GM19099 (cell line): Measurements from ENCODE around the gene GABRA5.

Experiments used
- POLR2A ChIP-seq: IDR thresholded peaks from 3 replicates; pipeline ENCODE4 v1.6.1; 2011; ENCODE audit warnings: low read depth; ENCODE audit not compliant: insufficient read length; ENCODE audit errors: extremely low read depth

GABRA5 gene

GRCh38 chr15:26890451-26890850, 23.6 kb downstream of the GABRA5 start:
- TF ChIP-seq POLR2A, result no peak

GRCh38 chr15:26890988-26891387, 24.1 kb downstream of the GABRA5 start:
- TF ChIP-seq POLR2A, result no peak

- no peak for TF ChIP-seq POLR2A
Measured at GRCh38 chr15:26891448-26892181, 24.8 kb downstream of the GABRA5 start.

DNA sequence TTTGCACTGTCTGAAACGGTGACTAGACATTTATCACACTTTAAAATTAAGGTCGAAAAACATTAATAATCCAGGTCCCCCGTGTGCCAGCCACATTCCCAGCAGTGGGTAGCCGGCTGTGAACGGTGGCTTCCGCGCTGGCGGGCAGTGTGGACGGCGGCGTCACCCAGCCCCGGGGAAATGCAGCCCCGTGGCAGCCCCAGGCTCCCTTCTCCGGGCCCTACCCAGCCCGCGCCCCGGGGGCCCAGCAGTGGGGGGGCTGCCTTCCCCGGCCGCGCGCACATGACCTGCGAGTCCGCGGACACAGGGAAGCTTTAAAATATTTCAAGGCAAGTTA, 25.3 kb downstream of the GABRA5 start:
- no peak for TF ChIP-seq POLR2A

- no peak for TF ChIP-seq POLR2A
Measured at GRCh38 chr15:26892678-26893077, 25.8 kb downstream of the GABRA5 start.

DNA sequence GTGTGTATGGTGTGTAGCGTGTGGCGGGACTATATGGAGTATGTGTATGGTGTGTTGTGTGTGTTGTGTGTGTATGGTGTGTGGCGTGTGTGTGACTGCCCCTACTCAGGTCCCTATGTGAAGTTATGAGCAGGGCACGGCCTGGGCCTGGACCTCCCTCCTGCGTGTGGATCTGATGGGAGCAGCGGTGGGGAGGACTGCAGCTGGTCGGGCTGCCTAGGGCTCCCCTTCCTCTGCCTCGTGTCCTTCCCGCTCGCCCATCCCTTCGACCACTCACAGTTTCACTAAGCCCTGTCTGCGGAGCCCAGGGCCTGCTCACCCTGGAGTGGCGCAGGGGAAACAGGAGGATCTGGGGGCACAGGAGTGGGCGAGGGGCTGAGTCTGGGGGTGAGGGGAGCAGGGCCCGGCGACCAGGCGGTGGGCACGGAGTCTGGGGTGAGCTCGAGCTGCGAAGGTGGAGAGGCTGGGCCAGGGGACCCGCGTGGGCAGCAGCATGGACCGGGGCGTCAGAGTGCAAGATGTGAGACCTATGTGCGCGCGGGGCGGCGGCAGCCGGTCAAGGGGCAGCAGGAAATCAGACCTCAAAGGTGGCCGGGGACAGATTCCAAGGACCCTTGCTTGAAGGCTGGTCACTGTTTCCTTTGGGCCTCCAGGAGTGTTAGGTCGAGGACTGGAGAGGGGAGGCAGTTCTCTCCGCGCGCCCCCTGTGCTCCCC, 26.6 kb downstream of the GABRA5 start:
- TF ChIP-seq POLR2A, result no peak

DNA sequence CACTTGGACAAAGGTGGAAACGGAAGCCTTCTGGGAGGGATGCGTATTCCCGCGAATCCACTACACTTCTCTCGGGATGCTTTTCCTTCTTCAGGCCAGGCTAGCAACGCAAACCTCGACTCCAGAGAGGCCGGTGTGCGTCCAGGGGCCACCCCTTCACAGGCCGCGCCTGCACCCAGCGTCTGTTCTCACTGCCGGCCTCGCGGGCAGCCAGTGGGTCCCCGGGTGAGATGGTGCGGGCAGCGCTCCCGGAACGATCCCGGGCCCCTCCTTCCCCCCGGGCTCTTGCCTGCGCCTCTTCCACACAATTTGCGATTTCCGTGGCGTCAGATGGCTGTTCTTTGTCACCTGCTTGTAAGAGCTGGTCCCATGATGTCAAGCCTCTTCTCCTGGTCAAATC, 27.3 kb downstream of the GABRA5 start:
- TF ChIP-seq POLR2A, result no peak

- TF ChIP-seq POLR2A, result no peak
Measured at GRCh38 chr15:26899658-26900057, 32.8 kb downstream of the GABRA5 start.

GRCh38 chr15:26901041-26901440, 34.2 kb downstream of the GABRA5 start:
- TF ChIP-seq POLR2A, result no peak

GRCh38 chr15:26910715-26911114, 43.9 kb downstream of the GABRA5 start:
- TF ChIP-seq POLR2A, result no peak

GRCh38 chr15:26921433-26921832, 54.6 kb downstream of the GABRA5 start:
- TF ChIP-seq POLR2A, result no peak

GRCh38 chr15:26926081-26926480, 59.2 kb downstream of the GABRA5 start:
- TF ChIP-seq POLR2A, result no peak

GRCh38 chr15:26928051-26928450, 61.2 kb downstream of the GABRA5 start:
- TF ChIP-seq POLR2A, result no peak

GRCh38 chr15:26929588-26929987, 62.7 kb downstream of the GABRA5 start:
- no peak for TF ChIP-seq POLR2A

- TF ChIP-seq POLR2A, result no peak
Measured at GRCh38 chr15:26934848-26935247, 68.0 kb downstream of the GABRA5 start.

DNA sequence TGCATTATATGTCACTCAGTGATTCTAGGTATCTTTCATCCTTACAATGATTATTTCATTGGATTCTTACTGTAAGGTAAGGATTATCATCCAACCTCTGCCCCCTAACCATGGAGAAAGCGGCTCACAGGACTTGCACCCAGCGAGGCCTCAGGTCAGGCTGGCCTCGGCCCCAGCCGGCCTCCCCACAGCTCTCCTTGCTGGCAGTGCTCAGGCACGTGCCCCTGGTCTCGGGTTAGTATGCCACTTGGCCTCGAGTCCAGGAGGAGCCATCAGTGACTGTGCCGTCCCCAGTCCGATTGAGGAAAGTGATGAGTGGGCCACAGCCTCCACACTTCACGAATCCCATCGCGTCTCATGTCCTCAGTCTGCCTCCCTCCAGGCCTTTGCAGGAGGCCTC, 68.5 kb downstream of the GABRA5 start:
- no peak for TF ChIP-seq POLR2A
